PC-9 (cell line): ENCODE measurements around the gene TRIO. TPM values are rescaled to one million over a fixed set of nuclear protein-coding genes. Genes with fewer than 3 reads are reported as not detected.

Source experiments
- BruUV-seq: library from RNA; stranded (reverse); fragments of 400-500 nt; replicated peaks from 2 replicates; lab custom pipeline; 2021; lab: Mats Ljungman, UMichigan
- CTCF ChIA-PET: fragments of 300-600 bp; sonication (Branson Sonifier 250); formaldehyde crosslinking; loops from one replicate; lab custom pipeline; 2022; ENCODE audit warnings: antibody characterized with exemption; lab: Charles Lee
- POLR2A ChIA-PET: fragments of 300-600 bp; sonication (Branson Sonifier 250); formaldehyde crosslinking; loops from one replicate; lab custom pipeline; 2022; ENCODE audit warnings: antibody characterized with exemption; ENCODE audit not compliant: unreplicated experiment; lab: Charles Lee
- DNase-seq, 2 experiments: peaks; one replicate each; pipeline versions ENCODE4 v3.0.0 to v3.0.0-alpha.2; 2015 to 2022; ENCODE audit warnings: mixed read lengths in 1 of 2
- H2AFZ ChIP-seq: fragments of 200-600 bp; sonication (generic); 2 replicates; pipeline ENCODE4 v1.8.1; 2017; ENCODE audit warnings: antibody characterized with exemption
- H3F3A ChIP-seq: fragments of 200-600 bp; sonication (generic); 2 replicates; pipeline ENCODE4 v1.8.1; 2017; ENCODE audit warnings: antibody characterized with exemption, mild to moderate bottlenecking, low read depth; ENCODE audit not compliant: insufficient read depth
- H3K27ac ChIP-seq: fragments of 200-600 bp; sonication (generic); 2 replicates; pipeline ENCODE4 v1.6.1; 2016; ENCODE audit warnings: mixed run types
- H3K27me3 ChIP-seq: fragments of 200-600 bp; sonication (generic); 2 replicates; pipeline ENCODE4 v1.6.1; 2016; ENCODE audit warnings: low read depth, mixed run types; ENCODE audit not compliant: insufficient read depth
- H3K36me3 ChIP-seq: fragments of 200-600 bp; sonication (generic); 2 replicates; pipeline ENCODE4 v1.6.1; 2016; ENCODE audit warnings: low read depth, mixed run types
- H3K4me1 ChIP-seq: fragments of 200-600 bp; sonication (generic); replicated peaks from 2 replicates; pipeline ENCODE4 v1.6.1; 2016; ENCODE audit warnings: mixed run types; ENCODE audit not compliant: insufficient read depth
- H3K4me2 ChIP-seq: fragments of 200-600 bp; sonication (generic); 2 replicates; pipeline ENCODE4 v1.6.1; 2017; ENCODE audit warnings: mixed run types
- H3K4me3 ChIP-seq: fragments of 200-600 bp; sonication (generic); 2 replicates; pipeline ENCODE4 v1.6.1; 2016; ENCODE audit warnings: mixed run types
- H3K79me2 ChIP-seq: fragments of 200-600 bp; sonication (generic); 2 replicates; pipeline ENCODE4 v1.6.1; 2017; ENCODE audit warnings: low read depth, mixed run types
- H3K9me2 ChIP-seq: fragments of 200-600 bp; sonication (generic); 2 replicates; pipeline ENCODE4 v1.8.1; 2017; ENCODE audit warnings: mild to moderate bottlenecking; ENCODE audit not compliant: insufficient read depth
- H3K9me3 ChIP-seq: fragments of 200-600 bp; sonication (generic); 2 replicates; pipeline ENCODE4 v1.8.1; 2016; ENCODE audit warnings: low read depth; ENCODE audit not compliant: insufficient read depth
- H4K20me1 ChIP-seq: fragments of 200-600 bp; sonication (generic); 2 replicates; pipeline ENCODE4 v1.8.1; 2017; ENCODE audit not compliant: insufficient read depth
- EZH2 ChIP-seq: fragments of 200-600 bp; sonication (generic); IDR thresholded peaks from 2 replicates; pipeline ENCODE4 v1.8.0; 2017; ENCODE audit warnings: antibody characterized with exemption, low read depth
- intact Hi-C: fragments of 100-400 bp; cut with micrococcal nuclease; formaldehyde crosslinking; loops from one replicate; pipeline ENCODE4 v1.10.0; 2022; ENCODE audit not compliant: unreplicated experiment
- total RNA-seq: library from RNA; stranded (reverse); gene quantifications from 2 replicates; pipeline ENCODE4 v1.2.3, GENCODE V29; 2021
- TF ChIP-seq, protein P1 (sequence below): fragments of 200-600 bp; sonication (generic); conservative IDR thresholded peaks from 2 replicates; pipeline ENCODE4 v1.6.1; 2017; ENCODE audit warnings: mixed run types, antibody characterized with exemption, mild to moderate bottlenecking, moderate library complexity

Gene TRIO
- total RNA-seq, 1 experiment from 2014 or later = 596 TPM

DNA sequence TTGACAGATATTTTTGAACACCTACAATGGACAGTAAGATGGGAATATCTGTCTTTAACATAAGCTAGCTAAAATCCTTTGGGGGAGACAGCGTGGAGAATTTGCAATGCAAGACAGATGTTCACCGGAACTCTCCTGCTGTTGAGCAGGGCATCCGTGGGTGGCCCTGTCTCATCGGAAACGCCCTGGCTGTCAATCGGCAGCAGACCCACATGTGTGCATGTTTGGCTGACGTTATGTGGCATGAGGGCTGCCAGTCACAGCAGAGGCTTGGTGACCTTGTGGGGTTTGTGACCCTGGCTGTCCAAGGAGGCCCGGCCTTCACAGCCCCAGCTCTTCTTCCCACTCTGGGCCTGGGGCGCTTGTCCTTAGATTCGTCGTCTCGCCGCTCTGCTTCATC, 308.7 kb downstream of the TRIO start:
- Histone ChIP-seq H3K9me2 (no peaks in the 10 kb centered on the region), H3K27me3 (no peaks in the 10 kb centered on the region), H3K79me2 (no peaks in the 10 kb centered on the region), H3K4me3 (no peak overlapping the region), H4K20me1 (no peaks in the 10 kb centered on the region), H3K9me3 (no peaks in the 10 kb centered on the region), H2AFZ (no peak overlapping the region), H3F3A (peaks cover 5% of the 10 kb centered on the region; the same call in 1 of the 2 replicates), H3K36me3 (peaks cover 21% of the 10 kb centered on the region; the same call in 1 of the 2 replicates), H3K27ac (no peak overlapping the region), H3K4me1 (no peaks in the 10 kb centered on the region), H3K4me2 (no peak overlapping the region)
- BruUV-seq = no TSS peak
- no peak for DNase-seq
- POLR2A ChIA-PET = no interaction called here
- intact Hi-C loops = no loop called here
- no peak for TF ChIP-seq EZH2
- TF ChIP-seq, protein P1, sequence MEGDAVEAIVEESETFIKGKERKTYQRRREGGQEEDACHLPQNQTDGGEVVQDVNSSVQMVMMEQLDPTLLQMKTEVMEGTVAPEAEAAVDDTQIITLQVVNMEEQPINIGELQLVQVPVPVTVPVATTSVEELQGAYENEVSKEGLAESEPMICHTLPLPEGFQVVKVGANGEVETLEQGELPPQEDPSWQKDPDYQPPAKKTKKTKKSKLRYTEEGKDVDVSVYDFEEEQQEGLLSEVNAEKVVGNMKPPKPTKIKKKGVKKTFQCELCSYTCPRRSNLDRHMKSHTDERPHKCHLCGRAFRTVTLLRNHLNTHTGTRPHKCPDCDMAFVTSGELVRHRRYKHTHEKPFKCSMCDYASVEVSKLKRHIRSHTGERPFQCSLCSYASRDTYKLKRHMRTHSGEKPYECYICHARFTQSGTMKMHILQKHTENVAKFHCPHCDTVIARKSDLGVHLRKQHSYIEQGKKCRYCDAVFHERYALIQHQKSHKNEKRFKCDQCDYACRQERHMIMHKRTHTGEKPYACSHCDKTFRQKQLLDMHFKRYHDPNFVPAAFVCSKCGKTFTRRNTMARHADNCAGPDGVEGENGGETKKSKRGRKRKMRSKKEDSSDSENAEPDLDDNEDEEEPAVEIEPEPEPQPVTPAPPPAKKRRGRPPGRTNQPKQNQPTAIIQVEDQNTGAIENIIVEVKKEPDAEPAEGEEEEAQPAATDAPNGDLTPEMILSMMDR = no peak
- CTCF ChIA-PET = no interaction called here

DNA sequence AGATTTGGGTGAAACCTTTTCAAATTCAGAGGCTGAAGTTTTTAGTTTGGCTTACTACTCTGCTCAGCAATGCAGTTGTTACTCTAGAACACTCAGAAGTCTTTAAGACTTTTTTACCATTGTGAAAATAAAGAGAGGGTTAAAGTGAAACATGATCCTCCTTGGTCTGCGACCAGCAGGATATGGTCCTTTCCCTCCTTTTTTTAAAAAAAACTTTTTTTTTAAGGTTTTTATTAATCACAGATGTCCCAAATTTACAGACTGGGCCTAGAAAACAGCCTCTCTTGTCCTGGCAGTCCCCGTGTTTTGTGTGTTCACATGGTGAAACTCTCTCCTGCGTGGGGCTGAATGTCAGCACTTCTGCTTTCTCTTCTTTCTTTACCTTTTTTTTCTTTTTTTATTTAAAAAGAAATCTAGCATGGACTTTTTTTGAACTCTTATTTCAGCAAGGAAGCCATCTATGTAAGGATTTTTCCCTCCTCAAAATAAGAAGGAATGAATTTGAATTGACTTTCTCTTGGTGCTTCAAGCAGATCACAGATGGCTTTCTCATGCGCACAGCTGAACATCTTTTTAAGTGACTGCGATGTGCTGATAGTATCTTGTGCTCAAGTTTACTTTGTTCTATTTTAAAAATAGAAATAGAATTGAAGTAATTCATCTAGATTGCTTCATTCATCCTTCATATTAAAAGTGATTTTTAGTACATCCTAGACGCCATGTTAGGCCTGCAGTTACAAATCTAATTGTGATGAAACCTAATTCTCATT, 309.7 kb downstream of the TRIO start:
- Histone ChIP-seq H2AFZ (no peak overlapping the region), H3K27me3 (no peaks in the 10 kb centered on the region), H4K20me1 (no peaks in the 10 kb centered on the region), H3K4me1 (no peaks in the 10 kb centered on the region), H3K4me3 (no peak overlapping the region), H3K36me3 (peaks cover 21% of the 10 kb centered on the region; the same call in 1 of the 2 replicates), H3K27ac (no peak overlapping the region), H3F3A (peaks cover 10% of the 10 kb centered on the region; the same call in 1 of the 2 replicates), H3K79me2 (no peaks in the 10 kb centered on the region), H3K4me2 (no peak overlapping the region), H3K9me3 (no peaks in the 10 kb centered on the region), H3K9me2 (no peaks in the 10 kb centered on the region)
- no peak for TF ChIP-seq EZH2
- TF ChIP-seq, protein P1 = no peak
- ChIA-PET CTCF (no interaction called here), POLR2A (no interaction called here)
- BruUV-seq = no TSS peak
- no peak for DNase-seq
- intact Hi-C loops = no loop called here

DNA sequence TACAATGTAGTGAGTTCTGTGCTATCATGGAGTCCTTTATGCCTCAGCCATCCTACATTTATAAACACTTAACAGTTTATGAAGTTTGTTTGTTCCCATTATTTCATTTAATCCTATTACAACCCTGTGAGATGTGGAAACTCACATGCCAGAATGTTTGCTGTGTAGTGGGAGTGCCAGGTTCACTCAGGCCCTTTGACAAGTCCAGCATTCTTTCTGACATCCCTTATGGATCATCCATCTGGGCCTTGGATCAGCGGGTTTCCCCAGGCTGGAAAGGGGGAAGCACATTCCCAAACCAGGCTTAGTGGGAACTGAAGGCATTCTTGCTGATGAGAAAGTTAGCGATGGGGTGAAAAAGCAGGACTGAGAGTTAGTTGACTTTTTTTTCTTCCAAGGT, 310.3 kb downstream of the TRIO start:
- Histone ChIP-seq H3K4me2 (no peak overlapping the region), H3K36me3 (peaks cover 21% of the 10 kb centered on the region; the same call in 1 of the 2 replicates), H3K79me2 (no peaks in the 10 kb centered on the region), H3K4me1 (no peaks in the 10 kb centered on the region), H3K4me3 (no peak overlapping the region), H3K27ac (no peak overlapping the region), H2AFZ (no peak overlapping the region), H3K27me3 (no peaks in the 10 kb centered on the region), H3K9me3 (no peaks in the 10 kb centered on the region), H3F3A (peaks cover 15% of the 10 kb centered on the region; the same call in 1 of the 2 replicates), H3K9me2 (no peaks in the 10 kb centered on the region), H4K20me1 (no peaks in the 10 kb centered on the region)
- intact Hi-C loops = no loop called here
- DNase-seq = no peak
- no TSS peak for BruUV-seq
- ChIA-PET CTCF (no interaction called here), POLR2A (no interaction called here)
- TF ChIP-seq, protein P1 = no peak
- no peak for TF ChIP-seq EZH2
